HepG2 (cell line): ENCODE measurements around the gene UBL7. TPM values are rescaled to one million over a fixed set of nuclear protein-coding genes. Genes with fewer than 3 reads are reported as not detected.

Experiments used
- BCL6 ChIP-seq: IDR thresholded peaks from 2 replicates; pipeline ENCODE4 v1.6.1; 2016; ENCODE audit warnings: missing genetic modification reagents, missing compliant biosample characterization
- FOXK1 ChIP-seq: sonication (generic); formaldehyde crosslinking; IDR thresholded peaks from 2 replicates; pipeline ENCODE4 v1.4.0; 2020; ENCODE audit warnings: low read depth, missing genetic modification reagents, borderline replicate concordance
- GATAD2A ChIP-seq: IDR thresholded peaks from 2 replicates; pipeline ENCODE4 v1.6.1; 2016
- MIXL1 ChIP-seq: IDR thresholded peaks from 2 replicates; pipeline ENCODE4 v1.6.1; 2016
- RBM22 ChIP-seq: fragments of 200-400 bp; formaldehyde crosslinking; optimal IDR thresholded peaks from 2 replicates; pipeline ENCODE3; 2017; ENCODE audit warnings: mild to moderate bottlenecking, low read length, moderate library complexity
- REPIN1 ChIP-seq: sonication (generic); formaldehyde crosslinking; IDR thresholded peaks from 2 replicates; pipeline ENCODE4 v1.8.0; 2022; ENCODE audit warnings: missing genetic modification reagents, low read depth, mild to moderate bottlenecking, borderline replicate concordance
- SOX6 ChIP-seq, 2 experiments: fragments of 450-650 bp in 1 of 2; sonication (generic) in 1 of 2; formaldehyde crosslinking in 1 of 2; IDR thresholded peaks; 2 replicates each; pipeline versions ENCODE4 v1.4.0 to v1.6.1; 2017 to 2020; ENCODE audit warnings: antibody characterized with exemption in 1 of 2, mild to moderate bottlenecking in 1 of 2, missing genetic modification reagents in 1 of 2
- ZNF646 ChIP-seq: sonication (generic); formaldehyde crosslinking; IDR thresholded peaks from 2 replicates; pipeline ENCODE4 v1.9.0; 2021; ENCODE audit warnings: mild to moderate bottlenecking, missing genetic modification reagents
- ZNF7 ChIP-seq: IDR thresholded peaks from 2 replicates; pipeline ENCODE4 v1.6.1; 2016; ENCODE audit warnings: missing biosample characterization, missing genetic modification reagents
- polyA plus RNA-seq, 8 experiments: library from polyadenylated mRNA; depleted of rRNA in 3 of 8; stranded (reverse) in 7 of 8; unstranded in 1 of 8; fragments of >200 nt; fragmentation: Illumina TruSeq in 4 of 8; extraction: Trizol in 4 of 8; gene quantifications; 2 replicates each; pipeline versions ENCODE4 v1.2.1 to v1.2.3, GENCODE V29; 2011 to 2016; ENCODE audit warnings: low read depth in 4 of 8, missing spikeins in 1 of 8, mixed read lengths in 1 of 8; ENCODE audit not compliant: insufficient read depth in 1 of 8
- total RNA-seq, 5 experiments: library from RNA; depleted of rRNA; stranded (reverse); fragments of >200 nt; fragmentation: Illumina TruSeq; extraction: Trizol; gene quantifications; 2 replicates each; pipeline ENCODE4 v1.2.3, GENCODE V29; 2016; ENCODE audit warnings: low read depth in 1 of 5
- TF ChIP-seq, protein P1 (sequence below): sonication (generic); formaldehyde crosslinking; IDR thresholded peaks from 2 replicates; pipeline ENCODE4 v1.9.0; 2021; ENCODE audit warnings: missing genetic modification reagents, borderline replicate concordance
- TF ChIP-seq, protein P2 (sequence below): sonication (generic); formaldehyde crosslinking; IDR thresholded peaks from 2 replicates; pipeline ENCODE4 v1.4.0; 2020; ENCODE audit warnings: missing genetic modification reagents, borderline replicate concordance
- TF ChIP-seq, protein P3 (sequence below): sonication (generic); formaldehyde crosslinking; IDR thresholded peaks from 2 replicates; pipeline ENCODE4 v1.4.0; 2020; ENCODE audit warnings: missing genetic modification reagents
- TF ChIP-seq, protein P4 (sequence below): IDR thresholded peaks from 2 replicates; pipeline ENCODE4 v1.6.1; 2016; ENCODE audit warnings: mild to moderate bottlenecking

The UBL7 gene
- total and polyA plus RNA-seq, 2 of the 13 experiments (the other 11 are each of a cell fraction or from before 2014, with no cell fraction given): 55.0 to 63.5 TPM

- TF ChIP-seq FOXK1 (CRISPR knock-in tag): no peak
- peak; percentile 74 for TF ChIP-seq GATAD2A (CRISPR knock-in tag)
- TF ChIP-seq RBM22: no peak
- TF ChIP-seq BCL6: peak; percentile 57
- 0 out of 2 replicates have a peak, but pooled peaks have one; percentile 43 for TF ChIP-seq MIXL1
- no peak for TF ChIP-seq SOX6 (IDR thresholded peaks at IDR 0.05)
- TF ChIP-seq SOX6 (CRISPR knock-in tag; IDR thresholded peaks at IDR 0.05): peak; percentile 49; the same call in 1 of the 2 replicates
- TF ChIP-seq ZNF7 (CRISPR knock-in tag): 0 out of 2 replicates have a peak, but pooled peaks have one; percentile 7
- TF ChIP-seq, protein P1, sequence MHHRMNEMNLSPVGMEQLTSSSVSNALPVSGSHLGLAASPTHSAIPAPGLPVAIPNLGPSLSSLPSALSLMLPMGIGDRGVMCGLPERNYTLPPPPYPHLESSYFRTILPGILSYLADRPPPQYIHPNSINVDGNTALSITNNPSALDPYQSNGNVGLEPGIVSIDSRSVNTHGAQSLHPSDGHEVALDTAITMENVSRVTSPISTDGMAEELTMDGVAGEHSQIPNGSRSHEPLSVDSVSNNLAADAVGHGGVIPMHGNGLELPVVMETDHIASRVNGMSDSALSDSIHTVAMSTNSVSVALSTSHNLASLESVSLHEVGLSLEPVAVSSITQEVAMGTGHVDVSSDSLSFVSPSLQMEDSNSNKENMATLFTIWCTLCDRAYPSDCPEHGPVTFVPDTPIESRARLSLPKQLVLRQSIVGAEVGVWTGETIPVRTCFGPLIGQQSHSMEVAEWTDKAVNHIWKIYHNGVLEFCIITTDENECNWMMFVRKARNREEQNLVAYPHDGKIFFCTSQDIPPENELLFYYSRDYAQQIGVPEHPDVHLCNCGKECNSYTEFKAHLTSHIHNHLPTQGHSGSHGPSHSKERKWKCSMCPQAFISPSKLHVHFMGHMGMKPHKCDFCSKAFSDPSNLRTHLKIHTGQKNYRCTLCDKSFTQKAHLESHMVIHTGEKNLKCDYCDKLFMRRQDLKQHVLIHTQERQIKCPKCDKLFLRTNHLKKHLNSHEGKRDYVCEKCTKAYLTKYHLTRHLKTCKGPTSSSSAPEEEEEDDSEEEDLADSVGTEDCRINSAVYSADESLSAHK (CRISPR knock-in tag): no peak
- TF ChIP-seq, protein P2, sequence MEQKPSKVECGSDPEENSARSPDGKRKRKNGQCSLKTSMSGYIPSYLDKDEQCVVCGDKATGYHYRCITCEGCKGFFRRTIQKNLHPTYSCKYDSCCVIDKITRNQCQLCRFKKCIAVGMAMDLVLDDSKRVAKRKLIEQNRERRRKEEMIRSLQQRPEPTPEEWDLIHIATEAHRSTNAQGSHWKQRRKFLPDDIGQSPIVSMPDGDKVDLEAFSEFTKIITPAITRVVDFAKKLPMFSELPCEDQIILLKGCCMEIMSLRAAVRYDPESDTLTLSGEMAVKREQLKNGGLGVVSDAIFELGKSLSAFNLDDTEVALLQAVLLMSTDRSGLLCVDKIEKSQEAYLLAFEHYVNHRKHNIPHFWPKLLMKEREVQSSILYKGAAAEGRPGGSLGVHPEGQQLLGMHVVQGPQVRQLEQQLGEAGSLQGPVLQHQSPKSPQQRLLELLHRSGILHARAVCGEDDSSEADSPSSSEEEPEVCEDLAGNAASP: 0 out of 2 replicates have a peak, but pooled peaks have one; percentile 25
- no peak for TF ChIP-seq REPIN1 (CRISPR knock-in tag)
- TF ChIP-seq, protein P3, sequence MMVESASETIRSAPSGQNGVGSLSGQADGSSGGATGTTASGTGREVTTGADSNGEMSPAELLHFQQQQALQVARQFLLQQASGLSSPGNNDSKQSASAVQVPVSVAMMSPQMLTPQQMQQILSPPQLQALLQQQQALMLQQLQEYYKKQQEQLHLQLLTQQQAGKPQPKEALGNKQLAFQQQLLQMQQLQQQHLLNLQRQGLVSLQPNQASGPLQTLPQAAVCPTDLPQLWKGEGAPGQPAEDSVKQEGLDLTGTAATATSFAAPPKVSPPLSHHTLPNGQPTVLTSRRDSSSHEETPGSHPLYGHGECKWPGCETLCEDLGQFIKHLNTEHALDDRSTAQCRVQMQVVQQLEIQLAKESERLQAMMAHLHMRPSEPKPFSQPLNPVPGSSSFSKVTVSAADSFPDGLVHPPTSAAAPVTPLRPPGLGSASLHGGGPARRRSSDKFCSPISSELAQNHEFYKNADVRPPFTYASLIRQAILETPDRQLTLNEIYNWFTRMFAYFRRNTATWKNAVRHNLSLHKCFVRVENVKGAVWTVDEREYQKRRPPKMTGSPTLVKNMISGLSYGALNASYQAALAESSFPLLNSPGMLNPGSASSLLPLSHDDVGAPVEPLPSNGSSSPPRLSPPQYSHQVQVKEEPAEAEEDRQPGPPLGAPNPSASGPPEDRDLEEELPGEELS: peak; percentile 25; the same call in 1 of the 2 replicates
- 0 out of 2 replicates have a peak, but pooled peaks have one; percentile 36 for TF ChIP-seq ZNF646 (CRISPR knock-in tag)
- TF ChIP-seq, protein P4, sequence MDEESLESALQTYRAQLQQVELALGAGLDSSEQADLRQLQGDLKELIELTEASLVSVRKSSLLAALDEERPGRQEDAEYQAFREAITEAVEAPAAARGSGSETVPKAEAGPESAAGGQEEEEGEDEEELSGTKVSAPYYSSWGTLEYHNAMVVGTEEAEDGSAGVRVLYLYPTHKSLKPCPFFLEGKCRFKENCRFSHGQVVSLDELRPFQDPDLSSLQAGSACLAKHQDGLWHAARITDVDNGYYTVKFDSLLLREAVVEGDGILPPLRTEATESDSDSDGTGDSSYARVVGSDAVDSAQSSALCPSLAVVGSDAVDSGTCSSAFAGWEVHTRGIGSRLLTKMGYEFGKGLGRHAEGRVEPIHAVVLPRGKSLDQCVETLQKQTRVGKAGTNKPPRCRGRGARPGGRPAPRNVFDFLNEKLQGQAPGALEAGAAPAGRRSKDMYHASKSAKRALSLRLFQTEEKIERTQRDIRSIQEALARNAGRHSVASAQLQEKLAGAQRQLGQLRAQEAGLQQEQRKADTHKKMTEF (CRISPR knock-in tag): 0 out of 2 replicates have a peak, but pooled peaks have one; percentile 28
These were observed 14.9 kb downstream of the UBL7 start (continued) for GRCh38 chr15:74445816-74446763.
